GM21576 (cell line): ENCODE data around the gene ARHGAP21.
"Not testable (repeated sequence)": the region's sequence is repeated elsewhere in the genome, so short reads cannot be mapped to it uniquely, and the experiment has no call there.

Experiments
- ATAC-seq: cut with Tn5 transposase; IDR thresholded peaks from one replicate; pipeline ENCODE4 v1.9.1; 2021; ENCODE audit warnings: mild to moderate bottlenecking, moderate library complexity; ENCODE audit not compliant: unreplicated experiment

The ARHGAP21 gene

DNA sequence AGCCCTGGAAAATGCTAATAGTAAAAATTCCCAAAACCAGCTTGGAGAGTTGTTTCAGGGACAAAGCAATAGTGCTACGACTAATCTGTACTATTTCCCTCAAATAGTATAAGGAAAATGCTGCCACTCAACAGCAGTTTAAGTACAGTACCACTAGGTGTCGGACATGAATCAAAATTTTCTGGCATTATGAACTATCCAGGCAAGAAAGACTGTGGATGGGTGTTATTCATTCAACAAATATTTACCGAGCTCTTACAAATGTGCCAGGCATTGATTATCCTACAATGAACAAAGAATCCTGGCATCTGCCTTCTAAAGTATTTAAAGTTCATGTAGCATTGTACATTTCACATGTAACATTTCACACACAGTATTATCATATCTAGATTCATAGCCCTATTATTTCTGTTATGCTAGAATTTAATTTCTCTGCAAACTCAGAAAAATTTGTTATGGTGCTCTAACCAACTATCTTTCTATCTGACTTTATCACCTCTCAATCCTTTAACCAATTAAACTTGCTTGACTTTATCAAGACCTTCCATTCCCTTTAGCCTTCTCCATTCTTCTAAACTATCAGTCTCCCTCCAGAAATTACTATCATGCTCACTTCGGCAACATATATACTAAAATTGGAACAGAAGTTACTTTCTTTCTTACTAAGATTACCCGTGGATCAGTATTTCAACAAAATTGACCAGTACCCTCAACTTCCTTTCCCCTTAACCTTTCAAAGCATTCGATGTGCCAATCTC lies 80.6 kb downstream of the ARHGAP21 start:
- peak; percentile 79 for ATAC-seq

DNA sequence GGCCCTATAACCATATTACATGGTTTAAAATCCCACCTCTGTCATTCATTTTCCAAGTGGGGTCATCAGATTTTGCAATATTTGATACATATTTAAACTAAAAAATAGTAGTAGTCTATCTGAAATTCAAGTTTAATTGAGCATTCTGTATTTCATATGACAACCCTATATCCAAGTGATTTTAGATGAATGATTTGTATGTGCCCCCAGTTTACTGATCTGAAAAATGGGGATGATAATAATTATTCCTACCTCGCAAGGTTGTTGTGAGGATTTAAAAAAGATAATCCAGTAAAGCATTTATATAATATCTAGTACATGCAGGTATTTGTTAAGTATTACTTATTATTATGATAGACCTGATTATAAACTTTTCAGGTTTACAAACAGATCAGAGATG lies 84.6 kb downstream of the ARHGAP21 start:
- ATAC-seq: no peak

DNA sequence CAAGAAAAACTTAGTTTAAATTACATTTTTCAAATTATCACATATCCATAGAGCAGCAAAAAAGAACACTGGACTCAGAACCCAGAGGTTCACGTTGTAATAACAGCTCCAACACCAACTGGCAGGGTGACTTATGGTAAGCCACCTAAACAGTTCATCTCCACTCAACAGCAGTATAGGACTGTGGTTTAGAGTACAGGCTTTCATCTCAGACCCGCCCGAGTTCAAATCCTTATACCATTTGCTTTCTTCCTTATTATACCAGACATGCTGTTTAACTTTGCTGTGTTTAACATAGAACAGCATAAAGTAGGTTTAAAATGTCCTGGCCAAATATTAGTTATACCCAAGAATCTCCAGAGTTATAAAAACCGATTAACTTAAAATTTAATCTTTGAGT lies 97.9 kb downstream of the ARHGAP21 start:
- no peak for ATAC-seq

DNA sequence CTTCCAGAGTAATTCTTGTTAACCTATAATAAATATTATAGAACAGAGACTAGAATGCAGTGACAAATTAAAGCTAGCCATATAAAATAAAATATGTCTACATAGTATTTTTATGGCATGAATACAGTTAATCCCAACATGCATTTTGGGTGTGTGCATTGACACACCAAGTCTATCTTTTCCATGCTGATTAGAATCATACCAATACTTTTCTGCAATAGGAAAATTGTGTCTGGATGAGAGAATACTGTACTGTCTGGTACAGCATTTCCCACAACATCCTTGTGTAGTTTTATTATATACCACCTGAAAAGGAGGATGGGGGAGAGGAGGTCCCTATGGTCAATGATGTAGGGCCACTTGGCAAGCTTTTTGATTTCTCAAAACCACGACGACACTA lies 100.3 kb downstream of the ARHGAP21 start:
- ATAC-seq: no peak

- ATAC-seq: no peak
Measured at GRCh38 chr10:24622781-24623301, 100.8 kb downstream of the ARHGAP21 start.

GRCh38 chr10:24621035-24621795 lies 102.5 kb downstream of the ARHGAP21 start:
- ATAC-seq: not testable (repeated sequence)

GRCh38 chr10:24619994-24620310 lies 103.7 kb downstream of the ARHGAP21 start:
- ATAC-seq: not testable (repeated sequence)

DNA sequence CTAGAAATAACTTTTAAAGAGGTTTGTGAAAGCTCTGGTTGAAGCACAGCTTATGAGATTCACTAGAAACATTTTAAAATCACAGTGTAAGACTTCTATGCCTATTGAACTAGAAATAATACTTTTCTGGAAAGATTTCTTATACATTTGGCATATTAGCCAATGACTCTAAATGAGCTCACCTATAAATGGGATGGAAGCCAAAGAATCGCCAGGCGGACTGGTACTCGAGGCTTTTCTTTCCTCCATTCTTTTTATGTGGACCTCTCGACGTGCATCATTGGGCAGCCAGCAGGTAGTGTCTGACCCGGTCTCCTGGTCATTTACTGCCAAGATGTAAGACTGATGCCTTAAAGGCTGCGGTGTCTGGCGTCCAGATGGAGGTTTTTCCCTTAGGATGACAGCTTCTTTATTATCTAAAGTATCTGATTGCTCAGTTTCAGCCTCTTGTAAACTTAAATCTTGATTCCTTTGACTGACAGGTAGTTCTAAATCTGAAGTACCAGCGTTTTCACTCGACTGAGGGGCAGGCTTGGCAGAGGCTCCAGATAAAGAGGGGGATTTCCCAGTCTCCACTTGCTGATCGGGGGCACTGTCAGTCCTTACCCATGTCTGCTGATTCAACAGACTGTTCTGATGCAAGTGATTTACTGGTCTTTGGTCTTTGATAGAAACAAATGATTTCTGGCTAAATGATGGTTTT lies 104.2 kb downstream of the ARHGAP21 start:
- not testable (repeated sequence) for ATAC-seq

DNA sequence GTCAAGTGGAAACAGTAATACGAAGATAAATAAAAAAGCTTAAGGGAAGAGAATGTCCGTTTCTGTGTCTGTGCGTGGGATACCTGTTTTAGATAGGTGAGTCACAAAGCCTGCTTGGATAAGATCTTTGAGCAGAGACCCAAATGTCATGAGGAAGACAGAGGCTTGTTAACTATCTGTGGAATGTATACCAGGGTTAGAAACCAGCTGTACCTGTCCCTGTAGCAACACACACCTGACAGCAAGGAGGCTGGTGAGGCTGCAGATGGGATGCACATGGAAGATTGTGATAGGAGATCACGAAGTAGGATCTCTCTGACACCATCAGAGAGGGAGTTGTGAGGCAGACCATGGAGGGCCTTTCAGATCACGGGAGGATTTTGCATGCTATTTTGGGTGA lies 105.3 kb downstream of the ARHGAP21 start:
- ATAC-seq: no peak

DNA sequence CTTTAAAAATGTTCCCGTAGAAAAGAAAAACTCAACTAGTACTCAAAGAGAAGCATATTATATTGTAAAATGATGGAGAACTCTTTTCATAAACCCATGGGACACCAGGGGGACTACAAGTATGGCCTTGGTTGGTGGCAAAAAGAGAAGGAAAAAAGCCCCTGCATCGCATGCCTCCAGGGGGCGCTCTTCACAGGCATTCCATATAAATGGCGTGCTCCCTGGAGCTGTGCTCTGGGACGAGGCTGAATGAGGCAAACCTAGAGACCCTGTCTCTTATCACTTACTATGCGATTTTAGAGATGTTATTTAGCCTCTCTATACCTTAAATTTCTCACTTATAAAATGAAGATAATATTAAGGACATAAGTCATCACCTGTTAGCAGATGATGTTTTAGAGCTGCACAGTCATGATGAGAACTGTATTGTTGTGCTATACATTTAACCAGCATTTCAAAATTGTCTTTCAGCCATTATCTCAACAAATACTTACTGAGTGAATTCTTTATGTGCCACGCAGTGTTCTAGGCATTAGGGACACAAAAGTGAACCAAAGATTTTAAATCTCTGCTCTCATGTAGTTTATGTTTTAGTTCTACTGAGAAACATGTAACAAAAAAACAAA lies 105.8 kb downstream of the ARHGAP21 start:
- ATAC-seq: no peak

- ATAC-seq: no peak
Measured at GRCh38 chr10:24616536-24616935, 107.2 kb downstream of the ARHGAP21 start.

DNA sequence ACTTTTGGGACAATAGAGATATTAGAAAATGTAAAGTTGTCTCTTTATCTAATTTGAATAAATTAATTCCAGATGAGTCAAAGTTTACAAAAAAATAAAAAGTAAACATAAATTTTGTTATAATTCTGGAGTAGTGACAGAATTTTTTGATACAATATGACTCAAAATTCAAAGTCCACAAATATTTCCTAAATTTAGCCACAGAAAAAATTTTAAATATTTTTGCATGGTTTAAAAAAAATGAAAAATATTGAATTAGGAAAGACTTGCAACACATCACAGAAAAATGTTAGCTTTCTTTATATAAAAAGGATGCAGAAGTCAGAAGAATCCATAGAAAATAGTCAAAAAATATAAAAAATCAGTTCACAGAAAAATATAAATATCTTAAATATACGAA lies 117.7 kb downstream of the ARHGAP21 start:
- no peak for ATAC-seq

- no peak for ATAC-seq
Measured at GRCh38 chr10:24605141-24605540, 118.5 kb downstream of the ARHGAP21 start.

GRCh38 chr10:24603333-24603732 lies 120.4 kb downstream of the ARHGAP21 start:
- no peak for ATAC-seq

DNA sequence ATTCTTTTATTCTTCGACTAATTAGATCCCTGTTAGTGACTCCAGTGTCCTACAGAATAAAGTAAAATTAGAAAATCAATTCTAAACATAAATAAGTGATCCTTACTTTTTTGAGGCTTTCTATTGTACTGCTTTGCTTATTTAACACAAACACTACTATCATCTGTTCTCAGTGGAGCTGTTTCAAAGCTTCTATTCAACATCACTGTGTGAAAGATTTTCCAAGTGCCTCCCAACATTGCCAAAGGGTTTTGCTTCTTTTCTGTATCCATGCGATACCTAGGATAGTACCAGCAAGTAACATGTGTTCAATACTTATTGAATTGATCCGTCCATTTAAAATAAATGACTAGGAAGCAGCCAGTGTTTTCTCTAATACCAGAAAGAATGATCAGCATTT lies 125.7 kb downstream of the ARHGAP21 start:
- ATAC-seq: no peak

- ATAC-seq: no peak
Measured at GRCh38 chr10:24597426-24597825, 126.3 kb downstream of the ARHGAP21 start.

GRCh38 chr10:24596217-24596930 lies 127.3 kb downstream of the ARHGAP21 start:
- ATAC-seq: no peak

DNA sequence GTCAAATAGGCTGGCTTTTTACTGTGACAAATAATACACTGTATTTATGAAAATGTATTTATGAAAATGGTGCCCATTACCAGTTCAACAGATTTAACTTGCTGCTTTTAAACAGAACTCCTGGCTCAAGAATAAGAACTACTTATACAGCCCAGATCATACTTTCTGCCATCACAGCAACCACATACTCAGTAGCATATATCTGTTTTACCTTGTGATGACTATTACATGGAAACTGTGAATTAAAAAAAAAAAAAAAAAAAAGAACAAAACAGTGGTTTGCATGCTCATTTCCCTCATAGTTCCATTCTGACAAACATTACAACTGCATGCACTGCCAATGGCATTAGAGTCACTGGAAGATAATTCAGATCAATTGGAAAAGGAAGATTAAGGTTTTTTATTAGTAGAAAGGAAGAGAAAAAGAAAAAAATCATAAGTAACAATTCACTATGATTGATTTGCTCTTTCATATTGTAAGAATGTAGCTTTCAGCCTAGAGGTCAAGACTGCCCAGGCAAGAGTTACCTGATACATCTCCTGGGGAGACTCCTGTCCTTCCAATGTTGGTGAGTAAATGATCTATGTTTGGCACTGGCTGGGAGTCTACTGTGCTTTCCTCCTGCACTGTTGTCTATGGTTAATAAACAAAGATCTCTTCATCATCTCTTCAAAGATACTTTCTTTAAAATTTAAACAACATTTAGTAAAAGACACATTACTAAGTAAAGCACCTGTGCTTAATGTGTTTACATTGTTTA lies 132.8 kb downstream of the ARHGAP21 start:
- no peak for ATAC-seq

DNA sequence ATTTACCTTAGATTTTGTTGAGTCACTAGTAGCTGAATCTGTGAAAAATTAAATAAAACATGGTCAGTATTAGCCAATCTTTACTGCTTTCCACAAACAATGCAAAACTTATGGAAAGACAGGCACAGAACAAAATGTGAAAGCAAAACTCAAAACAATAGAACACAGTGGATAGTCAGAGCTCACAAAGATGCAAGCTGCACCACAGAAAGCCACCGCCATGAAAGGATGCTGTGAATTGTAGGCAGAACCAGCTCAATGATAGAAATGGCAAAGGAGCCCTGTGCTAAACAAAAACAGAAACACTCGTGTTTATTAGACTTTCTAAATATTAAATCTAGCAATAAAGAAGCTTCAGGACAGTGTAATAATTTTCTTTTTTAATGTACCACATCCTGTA lies 134.4 kb downstream of the ARHGAP21 start:
- ATAC-seq: no peak

- ATAC-seq: no peak
Measured at GRCh38 chr10:24579906-24580305, 143.8 kb downstream of the ARHGAP21 start.
